ENCODE results near the gene CYREN.

CYREN gene

DNA sequence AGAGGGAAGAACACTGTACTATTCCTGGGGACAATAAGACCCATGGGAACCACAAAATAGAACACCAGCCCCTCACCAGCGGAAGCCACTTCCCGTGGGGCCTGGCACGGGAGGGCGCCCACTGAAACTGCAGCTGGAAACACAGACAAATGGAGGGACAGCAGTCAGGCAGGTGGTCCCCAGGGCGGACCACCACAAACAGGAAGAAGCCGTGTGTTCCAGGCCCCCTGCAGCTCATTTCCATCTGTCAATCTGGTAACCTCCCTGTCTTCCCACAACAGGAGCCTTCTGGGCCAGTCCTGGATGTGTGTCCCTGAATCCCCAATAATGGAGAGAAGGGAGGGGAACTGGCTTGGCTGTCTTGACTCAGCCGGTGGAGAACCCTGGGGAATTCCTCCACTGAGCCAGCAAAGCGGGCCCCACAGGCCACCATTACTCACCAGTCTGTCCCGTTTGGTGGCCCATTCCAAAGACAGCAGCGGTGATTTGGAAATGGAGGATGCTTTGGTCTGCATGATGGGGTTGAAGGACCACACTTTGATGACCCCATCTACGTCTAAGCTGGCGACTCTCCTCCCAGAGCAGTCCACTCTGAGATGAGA is 24.1 kb upstream of the CYREN start:
- H3K36me3 Mint-ChIP-seq (ENCODE audit: low read depth), result peaks cover 59% of the 10 kb centered on the region
- TF ChIP-seq, protein P1, sequence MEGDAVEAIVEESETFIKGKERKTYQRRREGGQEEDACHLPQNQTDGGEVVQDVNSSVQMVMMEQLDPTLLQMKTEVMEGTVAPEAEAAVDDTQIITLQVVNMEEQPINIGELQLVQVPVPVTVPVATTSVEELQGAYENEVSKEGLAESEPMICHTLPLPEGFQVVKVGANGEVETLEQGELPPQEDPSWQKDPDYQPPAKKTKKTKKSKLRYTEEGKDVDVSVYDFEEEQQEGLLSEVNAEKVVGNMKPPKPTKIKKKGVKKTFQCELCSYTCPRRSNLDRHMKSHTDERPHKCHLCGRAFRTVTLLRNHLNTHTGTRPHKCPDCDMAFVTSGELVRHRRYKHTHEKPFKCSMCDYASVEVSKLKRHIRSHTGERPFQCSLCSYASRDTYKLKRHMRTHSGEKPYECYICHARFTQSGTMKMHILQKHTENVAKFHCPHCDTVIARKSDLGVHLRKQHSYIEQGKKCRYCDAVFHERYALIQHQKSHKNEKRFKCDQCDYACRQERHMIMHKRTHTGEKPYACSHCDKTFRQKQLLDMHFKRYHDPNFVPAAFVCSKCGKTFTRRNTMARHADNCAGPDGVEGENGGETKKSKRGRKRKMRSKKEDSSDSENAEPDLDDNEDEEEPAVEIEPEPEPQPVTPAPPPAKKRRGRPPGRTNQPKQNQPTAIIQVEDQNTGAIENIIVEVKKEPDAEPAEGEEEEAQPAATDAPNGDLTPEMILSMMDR (IDR thresholded peaks at IDR 0.05), result no peak
- H3K27ac Mint-ChIP-seq, result no peak overlapping the region
- DNase-seq, result no peak
- H3K4me3 Mint-ChIP-seq, result no peak overlapping the region
- H3K4me1 Mint-ChIP-seq, result peaks cover 11% of the 10 kb centered on the region
- no peaks in the 10 kb centered on the region for H3K9me3 Mint-ChIP-seq
- no peaks in the 10 kb centered on the region for H3K27me3 Mint-ChIP-seq (ENCODE audit: low read depth, poor library complexity)

DNA sequence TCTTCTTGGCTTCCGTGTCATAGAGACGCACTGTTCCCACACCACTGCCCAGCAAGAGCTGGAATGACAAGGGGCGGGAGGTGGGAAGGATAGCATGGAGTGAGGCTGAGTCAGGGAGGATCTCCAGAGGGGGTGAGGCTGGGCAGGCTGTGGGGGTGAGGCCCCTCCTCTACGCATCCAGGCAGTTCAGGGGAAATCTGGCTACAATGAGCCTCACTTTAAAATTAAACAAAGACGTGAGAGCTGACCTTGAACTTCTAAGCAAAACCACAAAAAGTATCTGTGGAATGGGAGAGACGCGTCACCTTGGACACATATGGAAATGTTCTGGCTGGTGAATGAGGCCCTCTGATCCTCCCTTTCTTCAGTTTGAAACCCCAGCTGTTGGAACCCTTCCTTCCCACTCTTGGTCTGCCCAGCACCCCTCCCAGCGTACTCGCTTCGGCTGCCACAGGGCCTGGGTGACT is 23.1 kb upstream of the CYREN start:
- Mint-ChIP-seq H3K27ac (peak overlapping the region; percentile 30), H3K36me3 (ENCODE audit: low read depth) (peaks cover 51% of the 10 kb centered on the region), H3K4me1 (peaks cover 5% of the 10 kb centered on the region)

DNA sequence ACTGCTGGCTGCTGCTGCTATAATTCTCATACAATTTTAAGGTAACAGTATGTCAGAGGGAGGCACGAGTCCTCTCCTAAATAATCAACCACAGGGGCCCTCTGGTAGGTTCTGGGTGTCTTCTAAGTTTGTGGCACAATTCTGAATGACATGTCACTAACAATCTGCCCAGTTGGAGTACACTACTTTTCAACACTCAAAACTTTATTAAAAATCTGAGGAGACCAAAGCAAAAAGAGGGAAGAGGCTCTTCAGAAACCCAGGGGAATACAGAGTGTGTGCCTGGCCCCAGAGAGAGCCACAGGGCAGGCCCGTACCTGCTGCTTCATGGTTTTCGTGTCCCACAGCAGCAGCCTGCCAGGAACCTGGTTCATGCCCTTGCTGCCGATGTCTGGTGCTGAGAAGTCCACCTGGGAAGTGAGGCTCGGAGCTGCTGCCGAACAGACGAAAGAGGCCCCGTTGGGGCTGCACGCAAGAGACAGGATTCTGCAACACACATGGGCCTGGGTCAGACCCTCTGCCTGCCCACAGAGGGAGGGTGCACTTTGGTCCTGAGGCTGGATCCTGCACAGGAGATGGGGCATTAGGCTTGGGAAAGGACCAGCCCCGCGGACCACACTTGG is 22.5 kb upstream of the CYREN start:
- Mint-ChIP-seq H3K4me3 (no peak overlapping the region), H3K36me3 (ENCODE audit: low read depth) (peaks cover 51% of the 10 kb centered on the region), H3K4me1 (peaks cover 5% of the 10 kb centered on the region), H3K9me3 (no peaks in the 10 kb centered on the region), H3K27ac (peak overlapping the region; percentile 37), H3K27me3 (ENCODE audit: low read depth, poor library complexity) (no peaks in the 10 kb centered on the region)
- no peak for DNase-seq
- TF ChIP-seq, protein P1 (IDR thresholded peaks at IDR 0.05), result no peak

More for the DNA sequence above, 23.1 kb upstream of the CYREN start:
- Mint-ChIP-seq H3K27me3 (ENCODE audit: low read depth, poor library complexity) (no peaks in the 10 kb centered on the region), H3K9me3 (no peaks in the 10 kb centered on the region), H3K4me3 (no peak overlapping the region)
- TF ChIP-seq, protein P1 (IDR thresholded peaks at IDR 0.05), result no peak
- DNase-seq, result no peak

DNA sequence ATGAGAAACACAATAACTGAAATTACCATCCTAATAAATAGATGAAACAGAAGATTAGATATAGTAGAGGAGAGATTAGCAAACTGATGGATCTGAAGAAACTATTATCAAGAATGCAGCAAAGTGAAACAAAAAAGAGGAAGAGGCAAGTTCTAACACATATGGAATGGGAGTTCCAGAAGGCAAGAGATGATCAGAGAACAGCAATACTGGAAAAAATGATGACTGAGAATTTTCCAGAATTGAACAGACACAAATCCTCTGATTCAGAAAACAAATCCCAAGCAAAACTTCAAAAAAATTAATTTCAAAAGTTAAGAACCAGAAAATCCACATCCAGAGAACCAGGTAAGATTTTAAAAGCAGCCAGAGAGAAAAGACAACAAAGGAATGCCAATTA is 20.2 kb upstream of the CYREN start:
- H3K4me1 Mint-ChIP-seq, result peaks cover 5% of the 10 kb centered on the region
- TF ChIP-seq, protein P1 (IDR thresholded peaks at IDR 0.05), result no peak
- no peak overlapping the region for H3K4me3 Mint-ChIP-seq
- peaks cover 61% of the 10 kb centered on the region for H3K36me3 Mint-ChIP-seq (ENCODE audit: low read depth)
- DNase-seq, result no peak
- H3K27ac Mint-ChIP-seq, result no peak overlapping the region
- H3K9me3 Mint-ChIP-seq, result no peaks in the 10 kb centered on the region
- no peaks in the 10 kb centered on the region for H3K27me3 Mint-ChIP-seq (ENCODE audit: low read depth, poor library complexity)

DNA sequence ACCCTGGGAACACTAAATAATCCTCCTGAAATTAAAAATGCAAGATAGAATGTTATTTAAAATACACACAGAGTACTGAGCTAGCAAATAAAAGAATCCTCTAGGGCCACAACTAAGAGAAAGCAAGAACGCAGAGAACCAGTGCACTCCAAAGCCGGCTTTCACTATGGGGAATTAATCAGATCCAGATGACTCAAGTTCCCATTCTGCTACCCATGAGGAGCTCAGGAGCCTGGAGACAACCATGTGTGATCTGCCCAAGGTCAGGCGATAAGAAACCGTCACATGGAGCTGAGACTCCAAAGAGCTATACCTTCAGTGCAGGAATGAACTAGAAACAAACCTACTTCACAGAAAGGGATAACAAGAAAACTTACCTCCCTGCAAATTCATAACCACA is 19.5 kb upstream of the CYREN start:
- H3K27me3 Mint-ChIP-seq (ENCODE audit: low read depth, poor library complexity), result no peaks in the 10 kb centered on the region
- TF ChIP-seq, protein P1 (IDR thresholded peaks at IDR 0.05), result no peak
- peaks cover 61% of the 10 kb centered on the region for H3K36me3 Mint-ChIP-seq (ENCODE audit: low read depth)
- no peak overlapping the region for H3K4me3 Mint-ChIP-seq
- peaks cover 5% of the 10 kb centered on the region for H3K4me1 Mint-ChIP-seq
- no peaks in the 10 kb centered on the region for H3K9me3 Mint-ChIP-seq
- no peak for DNase-seq
- H3K27ac Mint-ChIP-seq, result no peak overlapping the region

DNA sequence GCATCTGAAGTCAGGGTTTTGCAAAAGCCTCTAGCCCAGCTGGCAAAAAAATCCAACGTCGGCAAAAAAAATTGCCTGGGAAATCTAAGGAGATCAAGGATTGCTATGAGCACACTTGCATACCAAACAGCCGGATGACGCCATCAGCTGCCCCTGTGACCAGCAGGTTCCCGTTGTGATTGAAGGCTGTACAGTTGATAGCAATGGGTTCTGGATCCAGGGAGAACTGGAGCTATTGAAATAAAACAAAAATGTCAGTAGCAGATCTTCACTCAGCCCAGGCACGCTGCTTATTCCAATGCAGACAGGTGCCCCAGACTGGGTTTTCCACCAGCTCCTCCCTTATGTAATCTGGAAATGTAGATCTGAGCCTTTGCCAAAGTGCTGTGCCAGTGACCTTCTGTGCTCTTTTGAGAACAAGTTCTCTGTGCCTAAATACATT is 18.7 kb upstream of the CYREN start:
- Mint-ChIP-seq H3K9me3 (no peaks in the 10 kb centered on the region), H3K27me3 (ENCODE audit: low read depth, poor library complexity) (no peaks in the 10 kb centered on the region), H3K4me1 (peaks cover 2% of the 10 kb centered on the region), H3K4me3 (no peak overlapping the region), H3K36me3 (ENCODE audit: low read depth) (peaks cover 63% of the 10 kb centered on the region), H3K27ac (no peak overlapping the region)
- no peak for DNase-seq
- TF ChIP-seq, protein P1 (IDR thresholded peaks at IDR 0.05), result no peak

All from nephron progenitor cell (in vitro differentiated cells).